HG02571 (cell line): Measurements from ENCODE around the gene CST1.
"Not testable (repeated sequence)": the region's sequence is repeated elsewhere in the genome, so short reads cannot be mapped to it uniquely, and the experiment has no call there.

Experiments used
- ATAC-seq: cut with Tn5 transposase; IDR thresholded peaks from one replicate; pipeline ENCODE4 v1.9.1; 2021; ENCODE audit warnings: mild to moderate bottlenecking, moderate library complexity; ENCODE audit not compliant: unreplicated experiment

Gene CST1

GRCh38 chr20:23756792-23757191, 6.1 kb upstream of the CST1 start:
- ATAC-seq: not testable (repeated sequence)

- ATAC-seq: not testable (repeated sequence)
Measured at GRCh38 chr20:23755131-23755611, 4.4 kb upstream of the CST1 start.

- no peak for ATAC-seq
Measured at GRCh38 chr20:23754731-23755130, 4.0 kb upstream of the CST1 start.

GRCh38 chr20:23753589-23753988, 2.9 kb upstream of the CST1 start:
- no peak for ATAC-seq

GRCh38 chr20:23753194-23753548, 2.4 kb upstream of the CST1 start:
- ATAC-seq: no peak

GRCh38 chr20:23752481-23753193, 1.9 kb upstream of the CST1 start:
- ATAC-seq: no peak

- no peak for ATAC-seq
Measured at GRCh38 chr20:23752019-23752418, 1.3 kb upstream of the CST1 start.

- no peak for ATAC-seq
Measured at GRCh38 chr20:23749746-23750145, 989 bp downstream of the CST1 start.

- ATAC-seq: not testable (repeated sequence)
Measured at GRCh38 chr20:23748975-23749374, 1.8 kb downstream of the CST1 start.

GRCh38 chr20:23747551-23747950, 3.2 kb downstream of the CST1 start:
- ATAC-seq: not testable (repeated sequence)

- ATAC-seq: not testable (repeated sequence)
Measured at GRCh38 chr20:23747092-23747491, 3.6 kb downstream of the CST1 start.

GRCh38 chr20:23746321-23746720, 4.4 kb downstream of the CST1 start:
- no peak for ATAC-seq

- no peak for ATAC-seq
Measured at GRCh38 chr20:23745247-23745646, 5.5 kb downstream of the CST1 start.

- ATAC-seq: no peak
Measured at GRCh38 chr20:23744817-23745216, 5.9 kb downstream of the CST1 start.

- not testable (repeated sequence) for ATAC-seq
Measured at GRCh38 chr20:23735391-23735790, 15.3 kb downstream of the CST1 start.

GRCh38 chr20:23734949-23735348, 15.8 kb downstream of the CST1 start:
- ATAC-seq: not testable (repeated sequence)

- not testable (repeated sequence) for ATAC-seq
Measured at GRCh38 chr20:23734440-23734839, 16.3 kb downstream of the CST1 start.

GRCh38 chr20:23727016-23727415, 23.7 kb downstream of the CST1 start:
- no peak for ATAC-seq

- no peak for ATAC-seq
Measured at GRCh38 chr20:23725102-23725501, 25.6 kb downstream of the CST1 start.

GRCh38 chr20:23723659-23724307, 27.0 kb downstream of the CST1 start:
- not testable (repeated sequence) for ATAC-seq

- not testable (repeated sequence) for ATAC-seq
Measured at GRCh38 chr20:23722851-23723250, 27.9 kb downstream of the CST1 start.

GRCh38 chr20:23721962-23722361, 28.8 kb downstream of the CST1 start:
- ATAC-seq: no peak
